Measurements from ENCODE around the gene PSTPIP1.

The PSTPIP1 gene

GRCh38 chr15:77002436-77002835, 7.5 kb downstream of the PSTPIP1 start:
- POLR2A ChIA-PET = no interaction called here
- DNase-seq (ENCODE audit: low read depth, low spot score) = no peak
- no peak overlapping the region for H3K4me3 ChIP-seq (ENCODE audit: low read depth, low read length)
- no peak for TF ChIP-seq CTCF (IDR thresholded peaks at IDR 0.05; ENCODE audit: insufficient read depth, low read length, missing control alignments)
- CTCF ChIA-PET = no interaction called here

DNA sequence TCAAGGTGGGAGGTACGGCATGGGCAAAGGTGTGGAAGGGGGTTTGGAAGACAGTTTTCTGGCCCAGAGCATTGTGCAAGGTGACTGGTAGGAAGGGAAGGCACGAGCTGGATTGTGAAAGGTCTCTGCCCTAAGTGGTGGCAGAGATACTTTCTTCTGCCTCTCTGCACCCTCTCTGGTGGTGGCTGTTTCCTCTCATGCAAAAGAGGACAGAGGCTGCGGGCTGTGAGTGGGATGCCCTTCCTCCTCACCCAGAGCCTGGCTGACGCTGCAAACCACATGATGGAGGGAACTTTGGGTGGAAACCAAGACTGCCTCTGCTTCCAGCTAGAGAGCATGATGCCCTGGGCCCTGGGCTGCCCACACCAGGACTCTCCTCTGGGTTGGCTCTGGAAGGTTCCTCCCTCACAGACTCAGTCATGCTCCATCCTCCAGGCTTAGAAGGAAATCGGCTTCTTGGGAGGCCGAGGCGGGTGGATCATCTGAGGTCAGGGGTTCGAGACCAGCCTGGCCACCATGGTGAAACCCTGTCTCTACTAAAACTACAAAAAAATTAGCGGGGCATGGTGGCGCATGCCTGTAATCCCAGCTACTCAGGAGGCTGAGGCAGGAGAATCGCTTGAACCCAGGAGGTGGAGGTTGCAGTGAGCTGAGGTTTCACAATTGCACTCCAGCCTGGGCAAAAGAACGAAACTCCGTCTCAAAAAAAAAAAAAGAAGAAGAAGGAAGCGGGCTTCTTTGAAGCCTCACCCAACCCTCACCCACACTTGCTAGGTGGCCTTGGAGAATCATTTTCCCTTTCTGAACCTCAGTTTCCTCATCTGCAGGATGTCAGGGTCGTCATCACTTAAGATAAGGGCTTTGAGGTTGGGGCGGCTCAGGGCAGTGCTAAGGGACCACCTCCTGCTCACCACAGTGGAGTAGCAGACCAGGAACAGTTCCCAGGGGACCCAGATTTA, 8.3 kb downstream of the PSTPIP1 start:
- DNase-seq (ENCODE audit: low read depth, low spot score) = no peak

GRCh38 chr15:77004189-77004588, 9.3 kb downstream of the PSTPIP1 start:
- no peak overlapping the region for H3K4me3 ChIP-seq (ENCODE audit: low read depth, low read length)
- TF ChIP-seq CTCF (IDR thresholded peaks at IDR 0.05; ENCODE audit: insufficient read depth, low read length, missing control alignments) = no peak
- DNase-seq (ENCODE audit: low read depth, low spot score) = no peak
- ChIA-PET CTCF (no interaction called here), POLR2A (no interaction called here)

More for the DNA sequence above, 8.3 kb downstream of the PSTPIP1 start:
- TF ChIP-seq CTCF (IDR thresholded peaks at IDR 0.05; ENCODE audit: insufficient read depth, low read length, missing control alignments) = no peak
- ChIA-PET POLR2A (no interaction called here), CTCF (no interaction called here)
- H3K4me3 ChIP-seq (ENCODE audit: low read depth, low read length) = no peak overlapping the region

DNA sequence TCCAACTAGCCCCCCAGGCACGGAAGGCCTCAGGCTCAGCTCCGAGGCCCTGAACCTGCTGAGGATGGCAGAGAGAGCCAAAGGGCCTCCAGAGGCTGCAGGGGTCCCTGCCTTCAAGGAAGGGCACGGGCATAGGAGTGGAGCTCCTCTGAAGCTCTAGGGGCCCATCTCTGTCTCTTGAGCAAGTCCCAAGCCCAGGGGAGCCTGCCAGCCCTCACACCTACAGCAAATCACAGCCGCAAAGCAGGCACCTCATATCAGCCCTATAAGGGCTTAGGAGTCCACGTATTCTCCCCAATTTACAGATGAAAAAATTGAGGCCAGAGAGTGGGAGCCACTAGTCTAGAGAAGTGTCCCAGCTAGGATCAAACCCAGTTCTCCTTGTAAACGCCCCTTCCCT, 14.2 kb downstream of the PSTPIP1 start:
- CTCF ChIA-PET = no interaction called here

GRCh38 chr15:77009646-77010311, 14.9 kb downstream of the PSTPIP1 start:
- ChIA-PET POLR2A (no interaction called here), CTCF (no interaction called here)
- no peak for TF ChIP-seq CTCF (IDR thresholded peaks at IDR 0.05; ENCODE audit: insufficient read depth, low read length, missing control alignments)
- no peak overlapping the region for H3K4me3 ChIP-seq (ENCODE audit: low read depth, low read length)
- DNase-seq (ENCODE audit: low read depth, low spot score) = no peak

More for the DNA sequence above, 14.2 kb downstream of the PSTPIP1 start:
- no peak overlapping the region for H3K4me3 ChIP-seq (ENCODE audit: low read depth, low read length)
- DNase-seq (ENCODE audit: low read depth, low spot score) = no peak
- POLR2A ChIA-PET = no interaction called here
- TF ChIP-seq CTCF (IDR thresholded peaks at IDR 0.05; ENCODE audit: insufficient read depth, low read length, missing control alignments) = no peak

GRCh38 chr15:77010312-77010686, 15.4 kb downstream of the PSTPIP1 start:
- DNase-seq (ENCODE audit: low read depth, low spot score) = no peak
- ChIA-PET CTCF (interaction anchor here (1.3 kb wide), 1 partner anchor 12 kb away, joined by 4 read pairs; no protein-coding TSS in a partner anchor), POLR2A (no interaction called here)

More at GRCh38 chr15:77010312-77010686, 15.4 kb downstream of the PSTPIP1 start:
- H3K4me3 ChIP-seq (ENCODE audit: low read depth, low read length) = no peak overlapping the region
- TF ChIP-seq CTCF (IDR thresholded peaks at IDR 0.05; ENCODE audit: insufficient read depth, low read length, missing control alignments) = no peak

Data from AG04449 (cell line).